ENCODE measurements around the gene ADAM12. TPM values are rescaled to one million over a fixed set of nuclear protein-coding genes. Genes with fewer than 3 reads are reported as not detected.
"Not testable (repeated sequence)": the region's sequence is repeated elsewhere in the genome, so short reads cannot be mapped to it uniquely, and the experiment has no call there.

ADAM12 gene
- total and polyA plus RNA-seq, 8 donors, result 0.03 to 3.7 (median 0.15) TPM

GRCh38 chr10:126387041-126387921 lies 996 bp downstream of the ADAM12 start:
- TF ChIP-seq CTCF (IDR thresholded peaks at IDR 0.05), result peak; percentile 16 to 67 (median 61)
- ATAC-seq (peak; percentile 84 to 92 (median 88)), FAIRE-seq (no peak), DNase-seq (peak; percentile 35 to 88 (median 59))
- H3K36me3 ChIP-seq, result no peaks in the 10 kb centered on the region
- peak overlapping the region; percentile 12 to 55 (median 38) for H3K4me3 ChIP-seq
- peaks cover 0 to 9% (median 0%) of the 10 kb centered on the region in 3 donors for H3K4me1 ChIP-seq
- H3K27ac ChIP-seq, result no peak overlapping the region
- no peaks in the 10 kb centered on the region for H3K9me3 ChIP-seq
- intact Hi-C loops (cut with DNase I), result no loop called here
- WGBS, 2 donors, result 1 to 2% methylated on average over 45 to 50 of the region's 50 CpGs
- no peaks in the 10 kb centered on the region for H3K27me3 ChIP-seq

- H3K4me1 ChIP-seq, result peaks cover 0 to 9% (median 0%) of the 10 kb centered on the region in 3 donors
- no peak for FAIRE-seq
- intact Hi-C loops (cut with DNase I), result no loop called here
Measured at GRCh38 chr10:126384269-126384873, 3.9 kb downstream of the ADAM12 start.

GRCh38 chr10:126380352-126381076 lies 7.8 kb downstream of the ADAM12 start:
- H3K4me3 ChIP-seq, result no peak overlapping the region
- ATAC-seq, result no peak
- DNase-seq, result no peak
- 76 to 84% methylated on average over 7 of the region's 7 CpGs for WGBS, 2 donors
- intact Hi-C loops (cut with DNase I), result no loop called here
- peaks cover 0 to 8% (median 0%) of the 10 kb centered on the region in 4 donors for H3K27me3 ChIP-seq
- TF ChIP-seq CTCF (IDR thresholded peaks at IDR 0.05), result no peak
- H3K27ac ChIP-seq, result no peak overlapping the region
- no peaks in the 10 kb centered on the region for H3K4me1 ChIP-seq
- H3K9me3 ChIP-seq, result no peaks in the 10 kb centered on the region
- FAIRE-seq, result no peak
- no peaks in the 10 kb centered on the region for H3K36me3 ChIP-seq

More at GRCh38 chr10:126384269-126384873, 3.9 kb downstream of the ADAM12 start:
- no peaks in the 10 kb centered on the region for H3K9me3 ChIP-seq
- peaks cover 0 to 6% (median 0%) of the 10 kb centered on the region in 4 donors for H3K27me3 ChIP-seq
- H3K27ac ChIP-seq, result no peak overlapping the region
- no peaks in the 10 kb centered on the region for H3K36me3 ChIP-seq
- no peak for TF ChIP-seq CTCF (IDR thresholded peaks at IDR 0.05)
- no peak overlapping the region for H3K4me3 ChIP-seq
- ATAC-seq (no peak), DNase-seq (no peak)
- WGBS, 2 donors, result 65 to 72% methylated on average over 5 of the region's 5 CpGs

- intact Hi-C loops (cut with DNase I); FAIRE-seq; H3K4me3 ChIP-seq; H3K27me3 ChIP-seq; H3K9me3 ChIP-seq; H3K27ac ChIP-seq; ATAC-seq; DNase-seq; H3K4me1 ChIP-seq; H3K36me3 ChIP-seq: not testable (repeated sequence)
- WGBS, 2 donors, result 77 to 78% methylated on average over 3 of the region's 3 CpGs
Measured at GRCh38 chr10:126379166-126379565, 9.1 kb downstream of the ADAM12 start.

GRCh38 chr10:126376956-126377355 lies 11.3 kb downstream of the ADAM12 start:
- no peaks in the 10 kb centered on the region for H3K4me1 ChIP-seq
- intact Hi-C loops (cut with DNase I), result no loop called here
- ATAC-seq (no peak), FAIRE-seq (no peak), DNase-seq (no peak)
- peaks cover 0 to 8% (median 0%) of the 10 kb centered on the region in 4 donors for H3K27me3 ChIP-seq
- no peak for TF ChIP-seq CTCF (IDR thresholded peaks at IDR 0.05)
- H3K9me3 ChIP-seq, result no peaks in the 10 kb centered on the region
- 57 to 70% methylated on average over 2 of the region's 2 CpGs for WGBS, 2 donors
- no peak overlapping the region for H3K4me3 ChIP-seq
- H3K36me3 ChIP-seq, result no peaks in the 10 kb centered on the region
- H3K27ac ChIP-seq, result no peak overlapping the region
